Omental fat pad (tissue), 4 donors: ENCODE results near the gene EPB41L1. TPM values are rescaled to one million over a fixed set of nuclear protein-coding genes. Genes with fewer than 3 reads are reported as not detected.

ENCODE experiments used
- ATAC-seq: fragments of 150-250 bp; one replicate; pipeline ENCODE4 v1.9.1; 2016; ENCODE audit warnings: mild to moderate bottlenecking, moderate library complexity; ENCODE audit not compliant: low FRiP score
- DNase-seq: peaks from one replicate; pipeline ENCODE4 v3.0.0-alpha.2; 2019; ENCODE audit warnings: low spot score
- CTCF ChIP-seq, 3 donors: fragments of 450-650 bp; IDR thresholded peaks; one replicate each; pipeline ENCODE4 v1.5.1; 2016 to 2017; ENCODE audit warnings: antibody characterized with exemption in 3 of 3, mild to moderate bottlenecking in 3 of 3, moderate library complexity in 2 of 3
- total RNA-seq, 4 donors: library from RNA; depleted of rRNA; stranded (reverse); fragments of >200 nt; gene quantifications; one replicate each; pipeline ENCODE4 v1.1.0, GENCODE V29; 2016

EPB41L1 gene
- total RNA-seq, 4 donors from 2014 or later = 27.4 to 55.5 (median 46.0) TPM

DNA sequence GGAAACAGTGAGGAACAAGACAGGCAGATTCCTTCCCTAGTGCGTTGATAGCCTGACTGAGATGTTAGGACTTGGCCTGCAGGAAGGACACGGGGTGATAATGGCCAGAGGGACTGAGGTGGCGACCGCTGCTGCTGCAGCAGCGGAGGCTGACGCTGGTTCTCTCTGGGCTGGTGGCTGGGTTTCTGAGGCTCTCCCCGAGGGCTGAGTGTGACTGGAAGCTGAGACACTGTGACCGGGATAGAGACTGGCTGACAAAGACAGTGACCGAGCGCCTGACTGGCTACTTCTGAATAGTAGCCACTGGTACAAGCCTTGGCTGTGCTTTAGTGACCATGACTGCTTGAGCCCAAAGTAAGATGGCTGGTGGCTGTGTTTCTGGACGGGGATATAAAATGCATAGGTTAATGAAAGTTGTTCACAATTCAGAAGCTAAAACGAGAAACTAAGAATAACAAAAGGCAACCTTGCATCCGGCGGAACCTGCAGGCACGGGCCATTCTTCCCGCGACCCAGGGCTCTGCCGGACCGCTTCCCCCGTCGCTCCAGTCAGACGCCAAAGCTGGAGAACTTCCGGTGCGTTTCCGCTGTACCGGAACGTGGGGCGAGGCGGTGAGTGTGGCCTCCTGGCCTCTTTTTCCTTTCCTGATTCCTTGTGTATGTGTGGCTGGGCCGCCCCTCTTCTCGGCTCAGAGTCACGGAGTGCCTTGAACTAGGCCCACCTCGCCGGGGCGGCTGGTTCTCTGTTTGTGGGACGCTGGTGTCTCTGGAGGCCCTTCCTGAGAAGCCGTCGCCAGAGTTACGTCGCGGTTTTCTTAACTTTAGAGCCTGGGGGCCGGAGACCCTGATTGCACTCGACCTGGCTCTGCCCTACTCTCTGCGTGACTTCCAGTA, 81.6 kb downstream of the EPB41L1 start, which contains the start of gene AAR2:
AAR2 (plus strand) TSS at position 587 of the 894 bp plus-strand sequence. CDS start 3,391 bp downstream, outside the sequence.
- DNase-seq (peak; percentile 25), ATAC-seq (peak; percentile 93)
- TF ChIP-seq CTCF (IDR thresholded peaks at IDR 0.05) = no peak

DNA sequence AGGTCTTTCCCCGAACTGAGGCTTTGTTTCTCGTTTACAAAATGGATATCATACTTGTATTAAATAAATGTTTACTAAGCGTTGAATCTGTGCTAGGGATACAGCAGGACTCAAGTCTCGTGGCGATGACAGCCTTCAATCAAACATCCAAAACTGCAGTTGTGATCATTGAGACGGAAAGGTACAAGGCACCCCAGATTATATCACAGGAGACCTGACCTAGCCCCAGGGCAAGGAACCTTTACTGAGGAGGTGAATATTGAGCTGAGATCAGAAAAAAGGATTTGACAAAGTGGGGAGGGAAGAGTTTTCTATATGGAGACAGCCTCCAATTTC, 82.2 kb downstream of the EPB41L1 start:
- ATAC-seq = no peak
- TF ChIP-seq CTCF (IDR thresholded peaks at IDR 0.05) = no peak

GRCh38 chr20:36237477-36237876, 82.9 kb downstream of the EPB41L1 start:
- no peak for TF ChIP-seq CTCF (IDR thresholded peaks at IDR 0.05)
- DNase-seq = no peak
- no peak for ATAC-seq

More for the DNA sequence above, 82.2 kb downstream of the EPB41L1 start:
- DNase-seq = no peak

DNA sequence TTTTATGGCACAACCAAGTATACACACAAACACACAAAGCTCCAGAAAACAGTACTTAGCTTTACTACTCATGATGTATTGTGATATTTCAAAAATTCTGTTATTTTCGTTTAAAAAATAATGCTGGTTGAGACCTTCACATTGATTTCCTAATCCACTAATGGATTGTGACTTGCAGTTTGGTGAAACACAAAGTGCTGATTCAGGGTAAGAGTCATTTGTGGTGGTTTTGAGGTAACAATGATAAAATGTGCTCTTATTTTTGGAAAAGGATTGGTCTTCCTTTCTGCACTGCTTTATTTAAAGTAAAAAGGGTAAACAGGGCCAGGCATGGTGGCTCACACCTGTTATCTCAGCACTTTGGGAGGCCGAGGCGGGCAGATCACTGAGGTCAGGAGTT, 83.6 kb downstream of the EPB41L1 start:
- DNase-seq (no peak), ATAC-seq (no peak)
- no peak for TF ChIP-seq CTCF (IDR thresholded peaks at IDR 0.05)

- TF ChIP-seq CTCF (IDR thresholded peaks at IDR 0.05) = no peak
Observed at GRCh38 chr20:36238760-36239159, 84.2 kb downstream of the EPB41L1 start.

GRCh38 chr20:36240076-36240475, 85.5 kb downstream of the EPB41L1 start:
- no peak for ATAC-seq
- TF ChIP-seq CTCF (IDR thresholded peaks at IDR 0.05) = no peak
- DNase-seq = no peak

More at GRCh38 chr20:36238760-36239159, 84.2 kb downstream of the EPB41L1 start:
- ATAC-seq (no peak), DNase-seq (no peak)

DNA sequence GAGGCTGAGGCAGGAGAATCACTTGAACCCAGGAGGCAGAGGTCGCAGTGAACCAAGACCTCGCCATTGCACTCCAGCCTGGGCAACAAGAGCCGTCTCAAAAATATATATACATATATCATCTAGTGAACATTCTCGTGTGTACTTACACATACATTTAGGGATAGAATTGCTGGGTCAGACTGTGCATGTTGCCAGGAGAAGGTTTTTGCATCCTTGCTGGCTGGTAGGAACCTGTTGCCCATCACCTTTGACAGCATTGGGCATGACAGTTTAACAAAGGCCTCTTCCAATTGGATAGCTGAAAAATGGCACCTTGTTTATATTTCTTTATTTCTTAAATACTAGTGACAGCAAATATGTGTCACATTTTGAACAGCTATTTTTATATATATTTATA, 87.1 kb downstream of the EPB41L1 start:
- DNase-seq (no peak), ATAC-seq (no peak)
- no peak for TF ChIP-seq CTCF (IDR thresholded peaks at IDR 0.05)
